Lung (tissue), 12 donors: Measurements from ENCODE around the gene SLC36A2. TPM values are rescaled to one million over a fixed set of nuclear protein-coding genes. Genes with fewer than 3 reads are reported as not detected.
"Not testable (repeated sequence)": the region's sequence is repeated elsewhere in the genome, so short reads cannot be mapped to it uniquely, and the experiment has no call there.

Experiments used
- ATAC-seq: fragments of 200-7000 bp; cut with Tn5 transposase; one replicate; pipeline ENCODE4 v1.9.1; 2020; ENCODE audit warnings: moderate number of reproducible peaks; ENCODE audit not compliant: insufficient read depth, low FRiP score
- DNase-seq, 3 donors: peaks; one replicate each; pipeline ENCODE4 v3.0.0-alpha.2; 2013 to 2017
- H3K27ac ChIP-seq, 2 donors: one replicate each; pipeline ENCODE4 v1.5.1; 2013; ENCODE audit warnings: mild to moderate bottlenecking in 2 of 2, moderate library complexity in 2 of 2, control low read depth in 1 of 2, inconsistent platforms in 1 of 2, low read depth in 1 of 2, low read length in 1 of 2
- H3K27me3 ChIP-seq, 3 donors: one replicate each; pipeline ENCODE4 v1.5.1; 2013; ENCODE audit warnings: low read length in 2 of 3; ENCODE audit not compliant: control insufficient read depth in 3 of 3, insufficient read depth in 3 of 3
- H3K36me3 ChIP-seq, 4 donors: one replicate each; pipeline ENCODE4 v1.5.1; 2013; ENCODE audit warnings: low read length in 4 of 4, mild to moderate bottlenecking in 1 of 4, moderate library complexity in 1 of 4; ENCODE audit not compliant: control insufficient read depth in 4 of 4, insufficient read depth in 4 of 4
- H3K4me1 ChIP-seq, 5 donors: one replicate each; pipeline ENCODE4 v1.5.1; 2013; ENCODE audit warnings: low read length in 5 of 5, mild to moderate bottlenecking in 2 of 5, moderate library complexity in 1 of 5; ENCODE audit not compliant: control insufficient read depth in 5 of 5, insufficient read depth in 5 of 5
- H3K4me3 ChIP-seq: one replicate; pipeline ENCODE4 v1.5.1; 2013; ENCODE audit warnings: mild to moderate bottlenecking, control low read depth, moderate library complexity
- H3K9ac ChIP-seq, 2 donors: one replicate each; pipeline ENCODE4 v1.5.1; 2013; ENCODE audit warnings: low read length in 2 of 2, control low read depth in 1 of 2; ENCODE audit not compliant: insufficient read depth in 1 of 2
- H3K9me3 ChIP-seq, 4 donors: one replicate each; pipeline ENCODE4 v1.5.1; 2013; ENCODE audit warnings: low read length in 3 of 4, mild to moderate bottlenecking in 1 of 4, moderate library complexity in 1 of 4; ENCODE audit not compliant: control insufficient read depth in 4 of 4, insufficient read depth in 3 of 4
- WGBS, 2 donors: extraction: QIAGEN DNeasy Blood & Tissue Kit; methylation state at CpG; one replicate each; pipeline ENCODE4 v1.1.7; 2013; 5-methylcytosine and 5-hydroxymethylcytosine counted together
- polyA plus RNA-seq, 2 donors: library from polyadenylated mRNA; stranded (reverse); fragments of 200-250 nt; gene quantifications; one replicate each; pipeline ENCODE4 v1.2.1, GENCODE V29; 2013
- total RNA-seq, 2 donors: library from RNA; depleted of rRNA in 1 of 2; stranded (reverse); fragments of >200 nt in 1 of 2; gene quantifications; one replicate each; pipeline ENCODE4 v1.2.1, GENCODE V29; 2014 to 2021
- TF ChIP-seq, protein P1 (sequence below): IDR thresholded peaks from 2 replicates; pipeline ENCODE4 v1.5.1; 2012; ENCODE audit warnings: mild to moderate bottlenecking; ENCODE audit errors: control extremely low read depth, extremely low read depth
- donor health status: control.
- donor health status: control.
- donor health status: Bipolar disorder and iron deficiency.
- donor health status: healthy.
- donor health status: DM: yes; HTN: yes; CAD: no.

Gene SLC36A2
- total and polyA plus RNA-seq, 4 donors, result not detected

GRCh38 chr5:151382576-151382975, 35.2 kb upstream of the SLC36A2 start:
- no peak overlapping the region for H3K27ac ChIP-seq
- TF ChIP-seq, protein P1, sequence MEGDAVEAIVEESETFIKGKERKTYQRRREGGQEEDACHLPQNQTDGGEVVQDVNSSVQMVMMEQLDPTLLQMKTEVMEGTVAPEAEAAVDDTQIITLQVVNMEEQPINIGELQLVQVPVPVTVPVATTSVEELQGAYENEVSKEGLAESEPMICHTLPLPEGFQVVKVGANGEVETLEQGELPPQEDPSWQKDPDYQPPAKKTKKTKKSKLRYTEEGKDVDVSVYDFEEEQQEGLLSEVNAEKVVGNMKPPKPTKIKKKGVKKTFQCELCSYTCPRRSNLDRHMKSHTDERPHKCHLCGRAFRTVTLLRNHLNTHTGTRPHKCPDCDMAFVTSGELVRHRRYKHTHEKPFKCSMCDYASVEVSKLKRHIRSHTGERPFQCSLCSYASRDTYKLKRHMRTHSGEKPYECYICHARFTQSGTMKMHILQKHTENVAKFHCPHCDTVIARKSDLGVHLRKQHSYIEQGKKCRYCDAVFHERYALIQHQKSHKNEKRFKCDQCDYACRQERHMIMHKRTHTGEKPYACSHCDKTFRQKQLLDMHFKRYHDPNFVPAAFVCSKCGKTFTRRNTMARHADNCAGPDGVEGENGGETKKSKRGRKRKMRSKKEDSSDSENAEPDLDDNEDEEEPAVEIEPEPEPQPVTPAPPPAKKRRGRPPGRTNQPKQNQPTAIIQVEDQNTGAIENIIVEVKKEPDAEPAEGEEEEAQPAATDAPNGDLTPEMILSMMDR, result no peak
- ATAC-seq (no peak), DNase-seq (no peak)
- H3K9me3 ChIP-seq, result peaks cover 0 to 1% (median 0%) of the 10 kb centered on the region in 4 donors
- H3K36me3 ChIP-seq, result no peaks in the 10 kb centered on the region
- WGBS, 2 donors, result 93 to 94% methylated on average over 2 of the region's 2 CpGs
- no peak overlapping the region for H3K4me3 ChIP-seq
- no peak overlapping the region for H3K9ac ChIP-seq
- H3K27me3 ChIP-seq, result no peaks in the 10 kb centered on the region
- no peaks in the 10 kb centered on the region for H3K4me1 ChIP-seq

DNA sequence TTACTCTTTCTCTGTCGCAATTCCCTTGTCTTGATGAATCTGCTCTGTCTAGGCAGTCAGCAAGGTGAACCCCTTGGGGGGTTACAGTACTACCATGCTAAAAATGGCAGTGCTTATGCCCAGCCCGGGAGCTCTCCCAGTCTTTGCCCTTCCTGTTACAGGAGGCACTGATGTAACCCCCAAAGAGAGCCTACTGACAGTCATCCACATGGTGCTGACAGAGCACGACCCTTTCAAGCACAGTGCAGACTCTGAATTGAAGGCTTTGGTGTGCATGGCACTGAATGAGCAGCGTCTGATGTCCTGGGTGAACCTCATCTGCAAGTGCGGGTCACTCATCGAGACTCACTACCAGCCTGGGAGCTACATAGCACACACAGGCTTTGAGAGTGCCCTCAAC, 34.5 kb upstream of the SLC36A2 start:
- no peak for ATAC-seq
- no peaks in the 10 kb centered on the region for H3K36me3 ChIP-seq
- no peak overlapping the region for H3K27ac ChIP-seq
- TF ChIP-seq, protein P1, result no peak
- no peak for DNase-seq
- no peak overlapping the region for H3K4me3 ChIP-seq
- no peaks in the 10 kb centered on the region for H3K27me3 ChIP-seq
- H3K4me1 ChIP-seq, result no peaks in the 10 kb centered on the region
- peaks cover 0 to 1% (median 0%) of the 10 kb centered on the region in 4 donors for H3K9me3 ChIP-seq
- WGBS, 2 donors, result 84 to 92% methylated on average over 6 of the region's 6 CpGs
- H3K9ac ChIP-seq, result no peak overlapping the region

DNA sequence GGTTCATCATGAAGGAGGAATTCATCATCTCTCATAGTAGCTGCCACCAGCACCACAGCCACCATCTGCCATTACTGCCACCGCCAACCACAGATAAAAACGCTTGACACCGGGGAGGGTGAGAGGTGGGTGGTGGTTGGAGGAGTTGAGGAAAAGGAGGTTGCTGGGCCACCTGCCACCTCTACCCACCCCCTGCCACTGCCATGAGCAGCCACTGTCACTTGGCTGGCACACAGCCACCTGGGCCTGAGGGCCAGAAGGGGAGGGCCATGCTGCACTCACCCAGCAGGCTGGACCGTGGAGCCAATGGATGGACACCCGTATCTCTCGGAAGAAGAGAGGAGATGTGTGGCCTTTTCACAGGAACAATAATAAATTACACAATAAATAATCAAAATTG, 31.3 kb upstream of the SLC36A2 start:
- TF ChIP-seq, protein P1, result no peak
- no peak overlapping the region for H3K27ac ChIP-seq
- H3K36me3 ChIP-seq, result no peaks in the 10 kb centered on the region
- 95 to 96% methylated on average over 6 of the region's 6 CpGs for WGBS, 2 donors
- H3K27me3 ChIP-seq, result no peaks in the 10 kb centered on the region
- no peak overlapping the region for H3K9ac ChIP-seq
- H3K4me1 ChIP-seq, result no peaks in the 10 kb centered on the region
- H3K9me3 ChIP-seq, result peaks cover 0 to 1% (median 0%) of the 10 kb centered on the region in 4 donors
- no peak for DNase-seq
- no peak overlapping the region for H3K4me3 ChIP-seq
- no peak for ATAC-seq

GRCh38 chr5:151374539-151374938, 27.2 kb upstream of the SLC36A2 start:
- TF ChIP-seq, protein P1, result no peak
- Histone ChIP-seq H3K27me3 (no peaks in the 10 kb centered on the region), H3K36me3 (no peaks in the 10 kb centered on the region), H3K9me3 (peaks cover 0 to 1% (median 0%) of the 10 kb centered on the region in 4 donors), H3K4me3 (no peak overlapping the region), H3K4me1 (no peaks in the 10 kb centered on the region), H3K27ac (no peak overlapping the region), H3K9ac (no peak overlapping the region)
- 41 to 90% methylated on average over 1 of the region's 1 CpG for WGBS, 2 donors
- DNase-seq (no peak), ATAC-seq (no peak)

- H3K9me3 ChIP-seq, result peaks cover 0 to 21% (median 13%) of the 10 kb centered on the region in 4 donors
- H3K36me3 ChIP-seq, DNase-seq: not testable (repeated sequence)
Observed at GRCh38 chr5:151367038-151367437, 19.7 kb upstream of the SLC36A2 start.

More at GRCh38 chr5:151367038-151367437, 19.7 kb upstream of the SLC36A2 start:
- not testable (repeated sequence) for H3K27me3 ChIP-seq, H3K4me3 ChIP-seq, H3K9ac ChIP-seq, H3K4me1 ChIP-seq, H3K27ac ChIP-seq, ATAC-seq
- WGBS, 2 donors, result 61 to 73% methylated on average over 6 of the region's 6 CpGs
